Measurements from ENCODE around the gene ZCWPW1. TPM values are rescaled to one million over a fixed set of nuclear protein-coding genes. Genes with fewer than 3 reads are reported as not detected.

Gene ZCWPW1
- total RNA-seq, 2 experiments from 2014 or later = 4.1 to 10.8 TPM

GRCh38 chr7:100380196-100380595, 48.3 kb downstream of the ZCWPW1 start:
- POLR2A ChIA-PET = interaction anchor here (1.6 kb wide), 1 partner anchor 13 kb away, joined by 3 read pairs; no protein-coding TSS in a partner anchor
- no peak overlapping the region for H3K4me2 ChIP-seq (ENCODE audit: low read length)

GRCh38 chr7:100378114-100378755, 50.3 kb downstream of the ZCWPW1 start:
- H3K79me2 ChIP-seq (ENCODE audit: insufficient read depth, low read depth, low read length) = no peaks in the 10 kb centered on the region
- H3K9me2 ChIP-seq (ENCODE audit: insufficient read depth, low read length) = no peaks in the 10 kb centered on the region
- intact Hi-C loops (cut with micrococcal nuclease; ENCODE audit: unreplicated experiment) = no loop called here
- no peaks in the 10 kb centered on the region for H3K9me3 ChIP-seq (ENCODE audit: low read length)
- H3K4me1 ChIP-seq (ENCODE audit: insufficient read depth, low read length, poor library complexity, severe bottlenecking) = peaks cover 24% of the 10 kb centered on the region
- no peak overlapping the region for H2AFZ ChIP-seq (ENCODE audit: low read length)
- H3K4me3 ChIP-seq (ENCODE audit: low read depth, low read length, poor library complexity, severe bottlenecking) = no peak overlapping the region
- H3K27ac ChIP-seq (ENCODE audit: low read depth, low read length, poor library complexity, severe bottlenecking) = no peak overlapping the region
- no peaks in the 10 kb centered on the region for H4K20me1 ChIP-seq (ENCODE audit: insufficient read depth, low read length)
- no peaks in the 10 kb centered on the region for H3K36me3 ChIP-seq (ENCODE audit: insufficient read depth, low read length)
- CTCF ChIA-PET (ENCODE audit: unreplicated experiment) = no interaction called here
- TF ChIP-seq EZH2phosphoT487 (IDR thresholded peaks at IDR 0.05; ENCODE audit: borderline replicate concordance, low read depth, low read length) (no peak), CTCF (conservative IDR thresholded peaks at IDR 0.05; ENCODE audit: low read length) (no peak)
- BruUV-seq (replicated peaks) = no TSS peak
- no peak for DNase-seq (ENCODE audit: low spot score)
- H3K4me2 ChIP-seq (ENCODE audit: low read length) = no peak overlapping the region
- POLR2A ChIA-PET = no interaction called here

More at GRCh38 chr7:100380196-100380595, 48.3 kb downstream of the ZCWPW1 start:
- H3K4me1 ChIP-seq (ENCODE audit: insufficient read depth, low read length, poor library complexity, severe bottlenecking) = peaks cover 15% of the 10 kb centered on the region
- 0 out of 2 replicates have a peak overlapping the region, but pooled peaks have one; percentile 33 for H2AFZ ChIP-seq (ENCODE audit: low read length)
- no peaks in the 10 kb centered on the region for H3K79me2 ChIP-seq (ENCODE audit: insufficient read depth, low read depth, low read length)
- intact Hi-C loops (cut with micrococcal nuclease; ENCODE audit: unreplicated experiment) = no loop called here
- H3K9me2 ChIP-seq (ENCODE audit: insufficient read depth, low read length) = no peaks in the 10 kb centered on the region
- no peak overlapping the region for H3K4me3 ChIP-seq (ENCODE audit: low read depth, low read length, poor library complexity, severe bottlenecking)
- BruUV-seq (replicated peaks) = no TSS peak
- no peaks in the 10 kb centered on the region for H3K9me3 ChIP-seq (ENCODE audit: low read length)
- CTCF ChIA-PET (ENCODE audit: unreplicated experiment) = no interaction called here
- DNase-seq (ENCODE audit: low spot score) = no peak
- no peak overlapping the region for H3K27ac ChIP-seq (ENCODE audit: low read depth, low read length, poor library complexity, severe bottlenecking)
- TF ChIP-seq CTCF (conservative IDR thresholded peaks at IDR 0.05; ENCODE audit: low read length) (no peak), EZH2phosphoT487 (IDR thresholded peaks at IDR 0.05; ENCODE audit: borderline replicate concordance, low read depth, low read length) (no peak)
- H3K36me3 ChIP-seq (ENCODE audit: insufficient read depth, low read length) = no peaks in the 10 kb centered on the region
- no peaks in the 10 kb centered on the region for H4K20me1 ChIP-seq (ENCODE audit: insufficient read depth, low read length)

GRCh38 chr7:100376066-100376465, 52.4 kb downstream of the ZCWPW1 start:
- CTCF ChIA-PET (ENCODE audit: unreplicated experiment) = no interaction called here
- no peak overlapping the region for H3K4me2 ChIP-seq (ENCODE audit: low read length)

More at GRCh38 chr7:100376066-100376465, 52.4 kb downstream of the ZCWPW1 start:
- BruUV-seq (replicated peaks) = no TSS peak
- no peak for TF ChIP-seq CTCF (conservative IDR thresholded peaks at IDR 0.05; ENCODE audit: low read length)
- no peak for TF ChIP-seq EZH2phosphoT487 (IDR thresholded peaks at IDR 0.05; ENCODE audit: borderline replicate concordance, low read depth, low read length)
- H3K79me2 ChIP-seq (ENCODE audit: insufficient read depth, low read depth, low read length) = no peaks in the 10 kb centered on the region
- no peaks in the 10 kb centered on the region for H4K20me1 ChIP-seq (ENCODE audit: insufficient read depth, low read length)
- intact Hi-C loops (cut with micrococcal nuclease; ENCODE audit: unreplicated experiment) = no loop called here
- no peaks in the 10 kb centered on the region for H3K9me2 ChIP-seq (ENCODE audit: insufficient read depth, low read length)
- H3K4me1 ChIP-seq (ENCODE audit: insufficient read depth, low read length, poor library complexity, severe bottlenecking) = peaks cover 41% of the 10 kb centered on the region
- H3K9me3 ChIP-seq (ENCODE audit: low read length) = no peaks in the 10 kb centered on the region
- DNase-seq (ENCODE audit: low spot score) = no peak
- H2AFZ ChIP-seq (ENCODE audit: low read length) = no peak overlapping the region
- no peaks in the 10 kb centered on the region for H3K36me3 ChIP-seq (ENCODE audit: insufficient read depth, low read length)
- POLR2A ChIA-PET = interaction anchor here (0.7 kb wide), 1 partner anchor 62 kb away, joined by 7 read pairs; no protein-coding TSS in a partner anchor
- H3K27ac ChIP-seq (ENCODE audit: low read depth, low read length, poor library complexity, severe bottlenecking) = no peak overlapping the region
- H3K4me3 ChIP-seq (ENCODE audit: low read depth, low read length, poor library complexity, severe bottlenecking) = no peak overlapping the region
